OCI-LY3 (cell line): ENCODE data around the gene PPT2.
A peak's percentile ranks its signal among the peaks of the same experiment; 100 is the strongest.

Source experiments
- H2AFZ ChIP-seq: fragments of 200-600, 300-600 bp; shearing (Covaris generic); 2 replicates; pipeline ENCODE4 v1.6.0; 2014; ENCODE audit warnings: antibody characterized with exemption, low read depth, low read length
- H3K27ac ChIP-seq: fragments of 200-600, 300-600 bp; sonication (generic); 2 replicates; pipeline ENCODE4 v1.5.1; 2014; ENCODE audit warnings: mild to moderate bottlenecking, low read length, moderate library complexity, mixed read lengths
- H3K27me3 ChIP-seq: fragments of 200-600, 300-600 bp; sonication (generic); 2 replicates; pipeline ENCODE4 v1.6.1; 2014; ENCODE audit warnings: low read depth, low read length, mixed read lengths
- H3K36me3 ChIP-seq: fragments of 200-600, 300-600 bp; sonication (generic); replicated peaks from 2 replicates; pipeline ENCODE3; 2014; ENCODE audit warnings: low read depth, low read length, mixed read lengths
- H3K4me1 ChIP-seq: fragments of 300-600, 200-600 bp; sonication (generic); 2 replicates; pipeline ENCODE4 v1.6.1; 2014; ENCODE audit warnings: low read length, mixed read lengths
- H3K4me2 ChIP-seq: fragments of 200-600, 300-600 bp; sonication (generic); 2 replicates; pipeline ENCODE4 v1.6.1; 2014; ENCODE audit warnings: low read length, mixed read lengths
- H3K4me3 ChIP-seq: fragments of 300-600, 200-600 bp; sonication (generic); 2 replicates; pipeline ENCODE4 v1.5.1; 2014; ENCODE audit warnings: antibody characterized with exemption, mild to moderate bottlenecking, low read length, moderate library complexity
- H3K79me2 ChIP-seq: fragments of 300-600, 200-600 bp; shearing (Covaris generic); 2 replicates; pipeline ENCODE4 v1.6.1; 2014; ENCODE audit warnings: mild to moderate bottlenecking, low read length, mixed read lengths
- H3K9ac ChIP-seq: fragments of 300-600, 200-600 bp; shearing (Covaris generic); 2 replicates; pipeline ENCODE4 v1.6.0; 2014; ENCODE audit warnings: mild to moderate bottlenecking, low read length, moderate library complexity
- H3K9me3 ChIP-seq: fragments of 200-600, 300-600 bp; shearing (Covaris generic); 2 replicates; pipeline ENCODE4 v1.6.1; 2014; ENCODE audit warnings: low read length, mixed read lengths; ENCODE audit not compliant: insufficient read depth
- H4K20me1 ChIP-seq: fragments of 200-600, 300-600 bp; sonication (generic); 2 replicates; pipeline ENCODE4 v1.6.1; 2016; ENCODE audit warnings: low read length, mixed read lengths; ENCODE audit not compliant: insufficient read depth
- CTCF ChIP-seq: fragments of 200-600, 300-600 bp; sonication (generic); IDR thresholded peaks from 2 replicates; pipeline ENCODE4 v1.5.1; 2014; ENCODE audit warnings: antibody characterized with exemption, low read length, low read depth
- EZH2phosphoT487 ChIP-seq: fragments of 200-600 bp; shearing (Covaris generic); IDR thresholded peaks from 2 replicates; pipeline ENCODE4 v1.6.1; 2018; ENCODE audit warnings: antibody characterized with exemption, mixed run types, low read depth

Gene PPT2

GRCh38 chr6:32152769-32153563 is 975 bp upstream of the PPT2 start:
- Histone ChIP-seq H3K27me3 (no peaks in the 10 kb centered on the region), H2AFZ (no peak overlapping the region), H3K27ac (no peak overlapping the region), H3K4me2 (peak overlapping the region; percentile 84), H3K79me2 (no peaks in the 10 kb centered on the region), H3K4me1 (peaks cover 8% of the 10 kb centered on the region), H3K9me3 (no peaks in the 10 kb centered on the region), H3K9ac (no peak overlapping the region), H4K20me1 (no peaks in the 10 kb centered on the region), H3K4me3 (peak overlapping the region; percentile 96), H3K36me3 (no peaks in the 10 kb centered on the region)
- TF ChIP-seq EZH2phosphoT487: no peak
- no peak for TF ChIP-seq CTCF

DNA sequence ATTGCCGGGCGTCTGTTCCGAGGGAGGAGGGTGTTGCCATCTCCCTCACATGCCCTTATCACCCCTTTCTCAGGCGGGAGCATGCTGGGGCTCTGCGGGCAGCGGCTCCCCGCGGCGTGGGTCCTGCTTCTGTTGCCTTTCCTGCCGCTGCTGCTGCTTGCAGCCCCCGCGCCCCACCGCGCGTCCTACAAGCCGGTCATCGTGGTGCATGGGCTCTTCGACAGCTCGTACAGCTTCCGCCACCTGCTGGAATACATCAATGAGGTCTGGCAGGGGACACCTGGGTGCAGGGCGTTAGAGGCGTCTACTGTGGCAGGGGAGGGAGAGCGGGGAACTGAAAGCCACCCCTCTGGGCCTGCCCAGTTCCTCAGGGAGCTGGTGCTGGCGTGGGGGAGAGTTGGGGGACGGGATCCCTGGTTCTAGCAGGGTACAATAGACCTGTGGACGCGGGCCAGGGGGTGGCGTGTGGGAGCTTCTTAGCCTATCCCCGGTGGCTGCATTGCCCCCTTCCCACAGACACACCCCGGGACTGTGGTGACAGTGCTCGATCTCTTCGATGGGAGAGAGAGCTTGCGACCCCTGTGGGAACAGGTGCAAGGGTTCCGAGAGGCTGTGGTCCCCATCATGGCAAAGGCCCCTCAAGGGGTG is 697 bp downstream of the PPT2 start:
- H3K4me2 ChIP-seq: peak overlapping the region; percentile 84
- no peaks in the 10 kb centered on the region for H4K20me1 ChIP-seq
- peak overlapping the region; percentile 75 for H3K9ac ChIP-seq
- no peaks in the 10 kb centered on the region for H3K36me3 ChIP-seq
- no peak for TF ChIP-seq EZH2phosphoT487
- peak; percentile 57 for TF ChIP-seq CTCF
- no peaks in the 10 kb centered on the region for H3K27me3 ChIP-seq
- H3K4me3 ChIP-seq: peak overlapping the region; percentile 96
- no peaks in the 10 kb centered on the region for H3K9me3 ChIP-seq
- no peak overlapping the region for H3K27ac ChIP-seq
- peak overlapping the region; percentile 97; the same call in 1 of the 2 replicates for H2AFZ ChIP-seq
- H3K79me2 ChIP-seq: no peaks in the 10 kb centered on the region
- H3K4me1 ChIP-seq: peaks cover 8% of the 10 kb centered on the region

DNA sequence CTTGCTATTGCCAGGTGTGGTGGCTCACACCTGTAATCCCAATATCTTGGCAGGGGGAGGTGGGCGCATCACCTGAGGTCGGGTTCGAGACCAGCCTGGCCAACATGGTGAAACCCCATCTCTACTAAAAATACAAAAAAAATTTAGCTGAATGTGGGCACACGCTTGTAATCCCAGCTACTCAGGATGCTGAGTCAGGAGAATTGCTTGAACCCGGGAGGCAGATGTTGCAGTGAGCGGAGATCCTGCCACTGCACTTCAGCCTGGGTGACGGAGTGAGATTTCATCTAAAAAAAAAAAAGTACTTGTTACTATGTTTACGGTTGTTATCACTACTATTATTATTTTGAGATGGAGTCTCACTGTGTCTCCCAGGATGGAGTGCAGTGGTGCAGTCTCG is 3.0 kb downstream of the PPT2 start:
- Histone ChIP-seq H3K4me1 (peaks cover 8% of the 10 kb centered on the region), H3K27ac (no peak overlapping the region), H3K9ac (no peak overlapping the region), H3K36me3 (no peaks in the 10 kb centered on the region), H3K4me3 (no peak overlapping the region), H3K9me3 (no peaks in the 10 kb centered on the region), H3K79me2 (no peaks in the 10 kb centered on the region), H2AFZ (no peak overlapping the region), H4K20me1 (no peaks in the 10 kb centered on the region), H3K27me3 (no peaks in the 10 kb centered on the region), H3K4me2 (no peak overlapping the region)
- TF ChIP-seq EZH2phosphoT487 (no peak), CTCF (no peak)

GRCh38 chr6:32158052-32158451 is 4.1 kb downstream of the PPT2 start:
- Histone ChIP-seq H3K36me3 (no peaks in the 10 kb centered on the region), H3K79me2 (no peaks in the 10 kb centered on the region), H3K4me1 (peaks cover 7% of the 10 kb centered on the region), H4K20me1 (no peaks in the 10 kb centered on the region), H3K27me3 (no peaks in the 10 kb centered on the region), H3K9ac (no peak overlapping the region), H3K4me2 (no peak overlapping the region), H3K27ac (no peak overlapping the region), H3K4me3 (no peak overlapping the region), H3K9me3 (no peaks in the 10 kb centered on the region), H2AFZ (no peak overlapping the region)
- no peak for TF ChIP-seq CTCF
- TF ChIP-seq EZH2phosphoT487: no peak
